ELF-1 (cell line): Measurements from ENCODE around the gene NUDT21.

ENCODE experiments used
- DNase-seq: peaks from one replicate; pipeline ENCODE4 v3.0.0-alpha.2; 2016; ENCODE audit warnings: low read depth, low spot score

NUDT21 gene

GRCh38 chr16:56462064-56462796 is 11.1 kb upstream of the NUDT21 start:
- DNase-seq, result no peak

GRCh38 chr16:56460101-56460500 is 9.0 kb upstream of the NUDT21 start:
- no peak for DNase-seq

GRCh38 chr16:56457927-56458470 is 6.9 kb upstream of the NUDT21 start:
- no peak for DNase-seq

GRCh38 chr16:56451753-56452689 is 889 bp upstream of the NUDT21 start:
- peak; percentile 47 for DNase-seq

- peak; percentile 32 for DNase-seq
These were observed 702 bp downstream of the NUDT21 start for GRCh38 chr16:56450275-56450985.

GRCh38 chr16:56448005-56448404 is 3.1 kb downstream of the NUDT21 start:
- DNase-seq, result no peak

GRCh38 chr16:56447286-56447685 is 3.8 kb downstream of the NUDT21 start:
- DNase-seq, result no peak

- DNase-seq, result no peak
These were observed 13.1 kb downstream of the NUDT21 start for GRCh38 chr16:56438038-56438437.

- no peak for DNase-seq
These were observed 14.9 kb downstream of the NUDT21 start for GRCh38 chr16:56436258-56436657.

GRCh38 chr16:56428091-56428490 is 23.0 kb downstream of the NUDT21 start:
- DNase-seq, result no peak

GRCh38 chr16:56426585-56426984 is 24.5 kb downstream of the NUDT21 start:
- no peak for DNase-seq

GRCh38 chr16:56425439-56425832 is 25.7 kb downstream of the NUDT21 start, which contains the start of gene AMFR:
TSS of gene AMFR (minus strand) at chr16:56425545. CDS start at chr16:56425327, 218 bp downstream.
- DNase-seq, result peak; percentile 60

- peak; percentile 38 for DNase-seq
These were observed 26.2 kb downstream of the NUDT21 start for GRCh38 chr16:56424791-56425438.

- peak; percentile 26 for DNase-seq
These were observed 26.7 kb downstream of the NUDT21 start for GRCh38 chr16:56424404-56424764.

- DNase-seq, result no peak
These were observed 27.3 kb downstream of the NUDT21 start for GRCh38 chr16:56423584-56424403.

- DNase-seq, result no peak
These were observed 28.2 kb downstream of the NUDT21 start for GRCh38 chr16:56422896-56423441.

GRCh38 chr16:56421976-56422669 is 29.0 kb downstream of the NUDT21 start:
- no peak for DNase-seq

- no peak for DNase-seq
These were observed 29.8 kb downstream of the NUDT21 start for GRCh38 chr16:56421313-56421712.

- no peak for DNase-seq
These were observed 30.5 kb downstream of the NUDT21 start for GRCh38 chr16:56420613-56421012.
